HCT116 (cell line): ENCODE measurements around the gene RTN4RL2. TPM values are rescaled to one million over a fixed set of nuclear protein-coding genes. Genes with fewer than 3 reads are reported as not detected.

Experiments
- ATAC-seq: fragments of 200-7000 bp; cut with Tn5 transposase; 2 replicates; pipeline ENCODE4 v1.9.1; 2020; ENCODE audit warnings: mild to moderate bottlenecking, moderate library complexity
- BruUV-seq: library from RNA; stranded (reverse); fragments of 400-500 nt; replicated peaks from 2 replicates; lab custom pipeline; 2021; lab: Mats Ljungman, UMichigan
- CTCF ChIA-PET: fragments of 300-600 bp; sonication (Branson Sonifier 250); formaldehyde crosslinking; loops from one replicate; lab custom pipeline; 2021; ENCODE audit warnings: antibody characterized with exemption; lab: Charles Lee
- POLR2A ChIA-PET: fragments of 300-600, 350-600 bp; sonication (Branson Sonifier 250); formaldehyde crosslinking; loops from one replicate; lab custom pipeline; 2021; ENCODE audit warnings: antibody characterized with exemption; lab: Charles Lee
- RAD21 ChIA-PET, 2 experiments: fragments of 300-600 bp; sonication (Branson Sonifier 250); formaldehyde crosslinking; loops; one replicate each; lab custom pipeline; 2023; ENCODE audit warnings: low total read pairs in 2 of 2; ENCODE audit not compliant: uncharacterized antibody in 2 of 2, unreplicated experiment in 2 of 2, low non-redundant PET in 1 of 2; lab: Charles Lee
- DNase-seq: peaks from one replicate; pipeline ENCODE4 v3.0.0-alpha.2; 2010; ENCODE audit warnings: low read depth, low spot score
- H2AFZ ChIP-seq: fragments of 200-600 bp; shearing (Covaris generic), sonication (generic); 2 replicates; pipeline ENCODE4 v1.6.1; 2017; ENCODE audit warnings: low read depth, mixed run types, mixed read lengths, antibody characterized with exemption, low read length; ENCODE audit not compliant: poor library complexity, severe bottlenecking
- H3K27ac ChIP-seq: 2 replicates; pipeline ENCODE4 v1.5.1; 2012; ENCODE audit warnings: low read depth, low read length
- H3K27me3 ChIP-seq: fragments of 200-600 bp; sonication (generic); 2 replicates; pipeline ENCODE4 v1.6.1; 2016; ENCODE audit warnings: mixed run types, low read length, mixed read lengths; ENCODE audit not compliant: insufficient read depth
- H3K36me3 ChIP-seq, 2 experiments: fragments of 200-500 bp in 1 of 2; fragments of 200-600 bp in 1 of 2; sonication (Bioruptor generic) in 1 of 2; sonication (generic) in 1 of 2; 2 replicates each; pipeline versions ENCODE4 v1.5.1 to v1.6.1; 2014 to 2016; ENCODE audit warnings: low read length in 2 of 2, inconsistent platforms in 1 of 2, mixed read lengths in 1 of 2, mixed run types in 1 of 2; ENCODE audit not compliant: insufficient read depth in 2 of 2, control insufficient read depth in 1 of 2
- H3K4me1 ChIP-seq, 2 experiments: fragments of 200-600 bp in 1 of 2; sonication (generic) in 1 of 2; 2 replicates each; pipeline versions ENCODE4 v1.5.1 to v1.6.1; 2012 to 2017; ENCODE audit warnings: low read length in 2 of 2, inconsistent platforms in 1 of 2, mild to moderate bottlenecking in 1 of 2, mixed read lengths in 1 of 2, mixed run types in 1 of 2, moderate library complexity in 1 of 2; ENCODE audit not compliant: insufficient read depth in 2 of 2, control insufficient read depth in 1 of 2
- H3K4me2 ChIP-seq: fragments of 200-600 bp; sonication (generic); 2 replicates; pipeline ENCODE4 v1.6.1; 2017; ENCODE audit warnings: mixed run types, low read length, mixed read lengths
- H3K4me3 ChIP-seq, 2 experiments: fragments of 200-600 bp in 1 of 2; sonication (generic) in 1 of 2; replicated peaks in 1 of 2; 2 replicates each; pipeline ENCODE4 v1.5.1; 2011 to 2016; ENCODE audit warnings: low read length in 2 of 2, control low read depth in 1 of 2, low read depth in 1 of 2, mild to moderate bottlenecking in 1 of 2, mixed read lengths in 1 of 2, mixed run types in 1 of 2
- H3K79me2 ChIP-seq: fragments of 200-600 bp; sonication (generic); 2 replicates; pipeline ENCODE4 v1.6.1; 2017; ENCODE audit warnings: mild to moderate bottlenecking, mixed run types, low read length, moderate library complexity, mixed read lengths; ENCODE audit not compliant: insufficient read depth
- H3K9ac ChIP-seq: fragments of 200-600 bp; sonication (generic); 2 replicates; pipeline ENCODE4 v1.6.1; 2016; ENCODE audit warnings: low read length, mixed read lengths
- H3K9me2 ChIP-seq: fragments of 200-600 bp; sonication (generic), shearing (Covaris generic); 2 replicates; pipeline ENCODE4 v1.6.1; 2017; ENCODE audit warnings: mixed run types, mild to moderate bottlenecking, moderate library complexity; ENCODE audit not compliant: insufficient read depth
- H3K9me3 ChIP-seq, 2 experiments: fragments of 200-500 bp in 1 of 2; fragments of 200-600 bp in 1 of 2; sonication (Bioruptor generic) in 1 of 2; sonication (generic) in 1 of 2; 2 replicates each; pipeline ENCODE4 v1.6.1; 2014 to 2017; ENCODE audit warnings: low read length in 2 of 2, mixed read lengths in 2 of 2, inconsistent platforms in 1 of 2, low read depth in 1 of 2, mild to moderate bottlenecking in 1 of 2, mixed run types in 1 of 2, moderate library complexity in 1 of 2; ENCODE audit not compliant: control insufficient read depth in 1 of 2, insufficient read depth in 1 of 2
- H4K20me1 ChIP-seq: fragments of 200-600 bp; sonication (generic), shearing (Covaris generic); 2 replicates; pipeline ENCODE4 v1.6.1; 2017; ENCODE audit warnings: mixed run types, mild to moderate bottlenecking, moderate library complexity; ENCODE audit not compliant: insufficient read depth
- ATF3 ChIP-seq: IDR thresholded peaks from 2 replicates; pipeline ENCODE4 v1.6.1; 2012
- CEBPB ChIP-seq: IDR thresholded peaks from 2 replicates; pipeline ENCODE4 v1.6.1; 2012; ENCODE audit warnings: low read depth
- EGR1 ChIP-seq: IDR thresholded peaks from 2 replicates; pipeline ENCODE4 v1.6.1; 2012; ENCODE audit warnings: low read depth
- EZH2 ChIP-seq: fragments of 200-600 bp; sonication (generic); IDR thresholded peaks from 2 replicates; pipeline ENCODE4 v1.6.1; 2017; ENCODE audit warnings: antibody characterized with exemption, mixed run types
- JUND ChIP-seq: IDR thresholded peaks from 2 replicates; pipeline ENCODE4 v1.6.1; 2012
- MAX ChIP-seq: IDR thresholded peaks from 2 replicates; pipeline ENCODE4 v1.6.1; 2012
- POLR2AphosphoS5 ChIP-seq: IDR thresholded peaks from 2 replicates; pipeline ENCODE4 v1.6.1; 2011; ENCODE audit warnings: mild to moderate bottlenecking, low read depth, low read length, moderate library complexity
- RAD21 ChIP-seq: IDR thresholded peaks from 2 replicates; pipeline ENCODE4 v1.6.1; 2012; ENCODE audit warnings: low read depth, mild to moderate bottlenecking
- SIN3A ChIP-seq: IDR thresholded peaks from 2 replicates; pipeline ENCODE4 v1.6.1; 2012; ENCODE audit warnings: low read depth
- SP1 ChIP-seq: IDR thresholded peaks from 2 replicates; pipeline ENCODE4 v1.6.1; 2012; ENCODE audit warnings: low read depth
- SRF ChIP-seq: IDR thresholded peaks from 2 replicates; pipeline ENCODE4 v1.6.1; 2012; ENCODE audit warnings: low read depth
- TCF7L2 ChIP-seq: IDR thresholded peaks from 2 replicates; pipeline ENCODE4 v1.7.0; 2011; ENCODE audit warnings: borderline replicate concordance, inconsistent platforms; ENCODE audit not compliant: insufficient read depth, insufficient read length; ENCODE audit errors: extremely low read depth
- ZFX ChIP-seq: fragments of 450-650 bp; IDR thresholded peaks from 2 replicates; pipeline ENCODE4 v1.6.1; 2017
- ZNF274 ChIP-seq: fragments of 200-500 bp; sonication (Bioruptor generic); IDR thresholded peaks from 2 replicates; pipeline ENCODE4 v1.6.1; 2014; ENCODE audit warnings: mild to moderate bottlenecking, low read depth, low read length, inconsistent platforms
- intact Hi-C: fragments of 100-400 bp; cut with micrococcal nuclease; formaldehyde crosslinking; loops from 2 replicates; pipeline ENCODE4 v1.10.0; 2022
- total RNA-seq: library from RNA; stranded (reverse); gene quantifications from one replicate; pipeline ENCODE4 v1.2.1, GENCODE V29; 2021; ENCODE audit not compliant: unreplicated experiment

RTN4RL2 gene
- total RNA-seq, 1 experiment from 2014 or later = 24.0 TPM

GRCh38 chr11:57474017-57474802, 13.9 kb downstream of the RTN4RL2 start:
- H2AFZ ChIP-seq = no peak overlapping the region
- no peaks in the 10 kb centered on the region for H3K4me1 ChIP-seq
- ATAC-seq = no peak
- ChIA-PET RAD21 (no interaction called here), POLR2A (no interaction called here), CTCF (interaction anchor here (0.7 to 1.0 kb wide), 3 partner anchors 18 to 19 kb away, joined by 3 to 4 read pairs (median 3); no protein-coding TSS in a partner anchor)
- no peak overlapping the region for H3K4me3 ChIP-seq
- no peak overlapping the region for H3K4me2 ChIP-seq
- no TSS peak for BruUV-seq
- no peaks in the 10 kb centered on the region for H3K27me3 ChIP-seq
- no peaks in the 10 kb centered on the region for H4K20me1 ChIP-seq
- H3K27ac ChIP-seq = no peak overlapping the region
- no peak overlapping the region for H3K9ac ChIP-seq
- H3K9me2 ChIP-seq = no peaks in the 10 kb centered on the region
- H3K9me3 ChIP-seq = no peaks in the 10 kb centered on the region
- intact Hi-C loops = no loop called here
- TF ChIP-seq EZH2 (no peak), RAD21 (no peak), TCF7L2 (no peak), ATF3 (no peak), POLR2AphosphoS5 (no peak), SP1 (no peak), JUND (no peak), EGR1 (no peak), ZNF274 (no peak), ZFX (no peak), CEBPB (no peak), SRF (no peak), MAX (no peak), SIN3A (no peak)
- H3K36me3 ChIP-seq = peaks cover 0 to 5% of the 10 kb centered on the region in 2 experiments; a peak in 2 of 4 replicates
- H3K79me2 ChIP-seq = no peaks in the 10 kb centered on the region
- DNase-seq = no peak
